ENCODE measurements around the gene SPATA2L.
"Not testable (repeated sequence)": the region's sequence is repeated elsewhere in the genome, so short reads cannot be mapped to it uniquely, and the experiment has no call there.

Gene SPATA2L

GRCh38 chr16:89690392-89690901, 11.1 kb downstream of the SPATA2L start:
- DNase-seq (no peak), ATAC-seq (no peak)
- H3K9me3 Mint-ChIP-seq: no peaks in the 10 kb centered on the region
- no peak overlapping the region for H3K4me3 Mint-ChIP-seq
- peaks cover 33% of the 10 kb centered on the region for H3K4me1 Mint-ChIP-seq
- peak overlapping the region in 1 of 2 donors; percentile 88 for H3K27ac Mint-ChIP-seq
- H3K27me3 Mint-ChIP-seq: no peaks in the 10 kb centered on the region

- DNase-seq, H3K27me3 Mint-ChIP-seq, H3K9me3 Mint-ChIP-seq, H3K4me3 Mint-ChIP-seq, H3K27ac Mint-ChIP-seq, ATAC-seq: not testable (repeated sequence)
- peaks cover 33% of the 10 kb centered on the region for H3K4me1 Mint-ChIP-seq
Measured at GRCh38 chr16:89689621-89690020, 11.9 kb downstream of the SPATA2L start.

- no peak overlapping the region for H3K27ac Mint-ChIP-seq
- H3K4me1 Mint-ChIP-seq: peaks cover 33% of the 10 kb centered on the region
- no peaks in the 10 kb centered on the region for H3K9me3 Mint-ChIP-seq
- H3K27me3 Mint-ChIP-seq: no peaks in the 10 kb centered on the region
- no peak for DNase-seq
- no peak for ATAC-seq
- no peak overlapping the region for H3K4me3 Mint-ChIP-seq
Measured at GRCh38 chr16:89689142-89689541, 12.4 kb downstream of the SPATA2L start.

- no peak for ATAC-seq
- H3K9me3 Mint-ChIP-seq: no peaks in the 10 kb centered on the region
Measured at GRCh38 chr16:89688395-89688794, 13.1 kb downstream of the SPATA2L start.

GRCh38 chr16:89687092-89687940, 14.2 kb downstream of the SPATA2L start:
- peak overlapping the region; percentile 97 to 98 for H3K4me3 Mint-ChIP-seq
- ATAC-seq (peak; percentile 49), DNase-seq (no peak)
- peak overlapping the region; percentile 85 to 93 for H3K27ac Mint-ChIP-seq
- no peaks in the 10 kb centered on the region for H3K9me3 Mint-ChIP-seq
- H3K4me1 Mint-ChIP-seq: peaks cover 33% of the 10 kb centered on the region
- no peaks in the 10 kb centered on the region for H3K27me3 Mint-ChIP-seq

More at GRCh38 chr16:89688395-89688794, 13.1 kb downstream of the SPATA2L start:
- peak overlapping the region in 1 of 2 donors; percentile 98 for H3K4me3 Mint-ChIP-seq
- no peaks in the 10 kb centered on the region for H3K27me3 Mint-ChIP-seq
- no peak overlapping the region for H3K27ac Mint-ChIP-seq
- H3K4me1 Mint-ChIP-seq: peaks cover 33% of the 10 kb centered on the region
- no peak for DNase-seq

GRCh38 chr16:89686520-89687091, 14.9 kb downstream of the SPATA2L start, which contains the start of gene CDK10:
Gene CDK10, plus strand, starts transcription at chr16:89686689. Its CDS starts 22 bp downstream, at chr16:89686711.
- peaks cover 33% of the 10 kb centered on the region for H3K4me1 Mint-ChIP-seq
- H3K9me3 Mint-ChIP-seq: no peaks in the 10 kb centered on the region
- DNase-seq: peak; percentile 89 to 91
- peak; percentile 92 for ATAC-seq
- H3K4me3 Mint-ChIP-seq: peak within 1 kb of the TSS; percentile 97 to 98
- no peaks in the 10 kb centered on the region for H3K27me3 Mint-ChIP-seq
- peak within 1 kb of the TSS; percentile 93 for H3K27ac Mint-ChIP-seq

- Mint-ChIP-seq H3K4me1 (peaks cover 33% of the 10 kb centered on the region), H3K27ac (no peak overlapping the region)
- ATAC-seq: no peak
Measured at GRCh38 chr16:89685916-89686315, 15.6 kb downstream of the SPATA2L start.

GRCh38 chr16:89678258-89678657, 23.2 kb downstream of the SPATA2L start:
- Mint-ChIP-seq H3K4me1 (no peaks in the 10 kb centered on the region), H3K9me3 (no peaks in the 10 kb centered on the region), H3K27me3 (no peaks in the 10 kb centered on the region), H3K27ac (no peak overlapping the region), H3K4me3 (no peak overlapping the region)
- no peak for DNase-seq
- ATAC-seq: no peak

More at GRCh38 chr16:89685916-89686315, 15.6 kb downstream of the SPATA2L start:
- Mint-ChIP-seq H3K27me3 (no peaks in the 10 kb centered on the region), H3K4me3 (peak overlapping the region; percentile 97 to 98), H3K9me3 (no peaks in the 10 kb centered on the region)
- no peak for DNase-seq

- DNase-seq (no peak), ATAC-seq (no peak)
- peaks cover 25% of the 10 kb centered on the region for H3K4me1 Mint-ChIP-seq
- H3K27me3 Mint-ChIP-seq: no peaks in the 10 kb centered on the region
- no peaks in the 10 kb centered on the region for H3K9me3 Mint-ChIP-seq
- H3K27ac Mint-ChIP-seq: no peak overlapping the region
- no peak overlapping the region for H3K4me3 Mint-ChIP-seq
Measured at GRCh38 chr16:89672177-89672941, 29.1 kb downstream of the SPATA2L start.

GRCh38 chr16:89671565-89671964, 29.9 kb downstream of the SPATA2L start:
- H3K9me3 Mint-ChIP-seq, DNase-seq, H3K4me3 Mint-ChIP-seq, ATAC-seq, H3K27ac Mint-ChIP-seq, H3K27me3 Mint-ChIP-seq: not testable (repeated sequence)
- H3K4me1 Mint-ChIP-seq: peaks cover 25% of the 10 kb centered on the region

- ATAC-seq: no peak
- Mint-ChIP-seq H3K4me1 (peaks cover 25% of the 10 kb centered on the region), H3K27ac (no peak overlapping the region), H3K9me3 (no peaks in the 10 kb centered on the region), H3K4me3 (no peak overlapping the region), H3K27me3 (no peaks in the 10 kb centered on the region)
- DNase-seq: no peak
Measured at GRCh38 chr16:89670496-89671431, 30.7 kb downstream of the SPATA2L start.

- Mint-ChIP-seq H3K27me3 (no peaks in the 10 kb centered on the region), H3K27ac (no peak overlapping the region), H3K4me1 (peaks cover 25% of the 10 kb centered on the region), H3K4me3 (no peak overlapping the region), H3K9me3 (no peaks in the 10 kb centered on the region)
- DNase-seq (no peak), ATAC-seq (no peak)
Measured at GRCh38 chr16:89669755-89670154, 31.8 kb downstream of the SPATA2L start.

GRCh38 chr16:89668790-89669158, 32.7 kb downstream of the SPATA2L start:
- Mint-ChIP-seq H3K27me3 (no peaks in the 10 kb centered on the region), H3K4me3 (peak overlapping the region in 1 of 2 donors; percentile 6), H3K9me3 (no peaks in the 10 kb centered on the region), H3K27ac (no peak overlapping the region), H3K4me1 (peaks cover 25% of the 10 kb centered on the region)
- DNase-seq (no peak), ATAC-seq (no peak)

- Mint-ChIP-seq H3K9me3 (no peaks in the 10 kb centered on the region), H3K4me1 (peaks cover 25% of the 10 kb centered on the region), H3K27ac (no peak overlapping the region), H3K27me3 (no peaks in the 10 kb centered on the region), H3K4me3 (no peak overlapping the region)
- DNase-seq (no peak), ATAC-seq (no peak)
Measured at GRCh38 chr16:89667633-89668032, 33.9 kb downstream of the SPATA2L start.
